ENCODE measurements around the gene PACRG.

PACRG gene

GRCh38 chr6:162999575-163000285 lies 272.0 kb downstream of the PACRG start:
- Histone ChIP-seq H3K27me3 (ENCODE audit: insufficient read depth, low read length) (no peaks in the 10 kb centered on the region), H3K27ac (ENCODE audit: low read depth, low read length) (no peak overlapping the region), H3K79me1 (ENCODE audit: low read length) (no peaks in the 10 kb centered on the region), H3K4me3 (ENCODE audit: low read depth, low read length) (no peak overlapping the region), H3K14ac (ENCODE audit: low read length) (no peak overlapping the region), H2AK5ac (ENCODE audit: low read length) (no peak overlapping the region), H3K4ac (ENCODE audit: low read depth, low read length) (no peak overlapping the region), H3K18ac (ENCODE audit: low read length) (no peak overlapping the region), H4K91ac (ENCODE audit: low read depth, low read length) (no peak overlapping the region), H3K4me1 (ENCODE audit: control insufficient read depth in 1 of 2, insufficient read depth in 2 of 2, low read length in 2 of 2) (no peaks in the 10 kb centered on the region), H2BK12ac (ENCODE audit: low read length) (no peak overlapping the region), H3K36me3 (ENCODE audit: control insufficient read depth in 1 of 2, insufficient read depth in 2 of 2, low read length in 2 of 2) (no peaks in the 10 kb centered on the region), H2BK5ac (ENCODE audit: low read depth, low read length, poor library complexity) (no peak overlapping the region), H4K8ac (ENCODE audit: low read depth, low read length) (no peak overlapping the region), H2AFZ (ENCODE audit: insufficient read depth, low read length, poor library complexity) (no peak overlapping the region), H3K9ac (ENCODE audit: low read length) (no peak overlapping the region), H2BK120ac (ENCODE audit: insufficient read depth, low read length, poor library complexity) (no peak overlapping the region), H4K12ac (ENCODE audit: low read depth, low read length) (peak overlapping the region; percentile 38), H3K4me2 (ENCODE audit: low read length) (no peak overlapping the region), H3K9me3 (ENCODE audit: insufficient read depth, low read depth, low read length) (no peaks in the 10 kb centered on the region), H3K79me2 (ENCODE audit: control insufficient read depth, insufficient read depth, low read length, poor library complexity) (no peaks in the 10 kb centered on the region), H3K23ac (ENCODE audit: low read length) (no peak overlapping the region)
- WGBS (ENCODE audit: extremely low coverage, insufficient coverage, insufficient read length): no CpG with 5 or more reads among the region's 5 CpGs
- DNase-seq: no peak

DNA sequence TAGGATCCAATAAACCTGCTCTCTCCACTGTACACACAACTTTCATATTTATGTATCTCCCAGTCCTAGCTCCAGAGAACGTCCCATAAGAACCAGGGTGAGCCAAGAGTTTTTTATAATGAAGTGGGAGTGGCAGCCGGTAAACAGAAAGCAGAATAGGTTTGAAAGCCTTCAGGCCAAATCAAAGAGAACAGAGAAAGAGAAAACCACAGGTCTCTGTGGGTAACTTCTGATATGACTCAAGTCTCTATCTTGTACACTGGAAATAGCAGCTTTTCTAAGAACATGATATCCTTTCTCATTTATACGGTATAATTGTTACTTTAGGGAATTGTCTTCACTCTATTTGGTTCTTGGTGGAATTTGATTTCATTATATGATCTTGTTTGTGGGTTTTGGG lies 273.6 kb downstream of the PACRG start:
- Histone ChIP-seq H3K4me3 (ENCODE audit: low read depth, low read length) (no peak overlapping the region), H3K9me3 (ENCODE audit: insufficient read depth, low read depth, low read length) (no peaks in the 10 kb centered on the region), H2BK120ac (ENCODE audit: insufficient read depth, low read length, poor library complexity) (no peak overlapping the region), H3K23ac (ENCODE audit: low read length) (no peak overlapping the region), H2AFZ (ENCODE audit: insufficient read depth, low read length, poor library complexity) (no peak overlapping the region), H3K27me3 (ENCODE audit: insufficient read depth, low read length) (no peaks in the 10 kb centered on the region), H2BK5ac (ENCODE audit: low read depth, low read length, poor library complexity) (no peak overlapping the region), H3K14ac (ENCODE audit: low read length) (no peak overlapping the region), H3K4me1 (ENCODE audit: control insufficient read depth in 1 of 2, insufficient read depth in 2 of 2, low read length in 2 of 2) (no peaks in the 10 kb centered on the region), H3K27ac (ENCODE audit: low read depth, low read length) (no peak overlapping the region), H3K79me2 (ENCODE audit: control insufficient read depth, insufficient read depth, low read length, poor library complexity) (no peaks in the 10 kb centered on the region), H3K9ac (ENCODE audit: low read length) (no peak overlapping the region), H4K91ac (ENCODE audit: low read depth, low read length) (no peak overlapping the region), H2BK12ac (ENCODE audit: low read length) (no peak overlapping the region), H3K79me1 (ENCODE audit: low read length) (no peaks in the 10 kb centered on the region), H3K4me2 (ENCODE audit: low read length) (no peak overlapping the region), H3K36me3 (ENCODE audit: control insufficient read depth in 1 of 2, insufficient read depth in 2 of 2, low read length in 2 of 2) (no peaks in the 10 kb centered on the region), H2AK5ac (ENCODE audit: low read length) (no peak overlapping the region), H4K12ac (ENCODE audit: low read depth, low read length) (no peak overlapping the region), H3K4ac (ENCODE audit: low read depth, low read length) (no peak overlapping the region), H4K8ac (ENCODE audit: low read depth, low read length) (no peak overlapping the region), H3K18ac (ENCODE audit: low read length) (no peak overlapping the region)
- no CpG with 5 or more reads among the region's 3 CpGs for WGBS (ENCODE audit: extremely low coverage, insufficient coverage, insufficient read length)
- DNase-seq: no peak

- H3K9me3 ChIP-seq (ENCODE audit: insufficient read depth, low read depth, low read length): peaks cover 1% of the 10 kb centered on the region
Measured at GRCh38 chr6:163008186-163008585, 280.4 kb downstream of the PACRG start.

GRCh38 chr6:163008626-163009025 lies 280.9 kb downstream of the PACRG start:
- Histone ChIP-seq H3K4ac (ENCODE audit: low read depth, low read length) (no peak overlapping the region), H3K4me3 (ENCODE audit: low read depth, low read length) (no peak overlapping the region), H2BK5ac (ENCODE audit: low read depth, low read length, poor library complexity) (no peak overlapping the region), H4K91ac (ENCODE audit: low read depth, low read length) (no peak overlapping the region), H2BK120ac (ENCODE audit: insufficient read depth, low read length, poor library complexity) (no peak overlapping the region), H3K9ac (ENCODE audit: low read length) (peak overlapping the region; percentile 53), H2AFZ (ENCODE audit: insufficient read depth, low read length, poor library complexity) (no peak overlapping the region), H3K79me2 (ENCODE audit: control insufficient read depth, insufficient read depth, low read length, poor library complexity) (no peaks in the 10 kb centered on the region), H2BK12ac (ENCODE audit: low read length) (no peak overlapping the region), H3K23ac (ENCODE audit: low read length) (no peak overlapping the region), H3K4me2 (ENCODE audit: low read length) (no peak overlapping the region), H3K9me3 (ENCODE audit: insufficient read depth, low read depth, low read length) (peaks cover 1% of the 10 kb centered on the region), H3K79me1 (ENCODE audit: low read length) (no peaks in the 10 kb centered on the region), H3K4me1 (ENCODE audit: control insufficient read depth in 1 of 2, insufficient read depth in 2 of 2, low read length in 2 of 2) (no peaks in the 10 kb centered on the region), H3K18ac (ENCODE audit: low read length) (no peak overlapping the region), H3K36me3 (ENCODE audit: control insufficient read depth in 1 of 2, insufficient read depth in 2 of 2, low read length in 2 of 2) (no peaks in the 10 kb centered on the region), H2AK5ac (ENCODE audit: low read length) (no peak overlapping the region), H3K14ac (ENCODE audit: low read length) (no peak overlapping the region), H4K8ac (ENCODE audit: low read depth, low read length) (no peak overlapping the region), H3K27me3 (ENCODE audit: insufficient read depth, low read length) (no peaks in the 10 kb centered on the region), H4K12ac (ENCODE audit: low read depth, low read length) (no peak overlapping the region), H3K27ac (ENCODE audit: low read depth, low read length) (no peak overlapping the region)
- WGBS (ENCODE audit: extremely low coverage, insufficient coverage, insufficient read length): no CpG with 5 or more reads among the region's 5 CpGs
- DNase-seq: no peak

More at GRCh38 chr6:163008186-163008585, 280.4 kb downstream of the PACRG start:
- H2BK120ac ChIP-seq (ENCODE audit: insufficient read depth, low read length, poor library complexity): no peak overlapping the region
- H3K23ac ChIP-seq (ENCODE audit: low read length): no peak overlapping the region
- no peak overlapping the region for H4K91ac ChIP-seq (ENCODE audit: low read depth, low read length)
- no peak overlapping the region for H4K8ac ChIP-seq (ENCODE audit: low read depth, low read length)
- no peaks in the 10 kb centered on the region for H3K79me1 ChIP-seq (ENCODE audit: low read length)
- DNase-seq: no peak
- no peak overlapping the region for H2AFZ ChIP-seq (ENCODE audit: insufficient read depth, low read length, poor library complexity)
- H2BK12ac ChIP-seq (ENCODE audit: low read length): no peak overlapping the region
- H3K4me1 ChIP-seq (ENCODE audit: control insufficient read depth in 1 of 2, insufficient read depth in 2 of 2, low read length in 2 of 2): no peaks in the 10 kb centered on the region
- no peak overlapping the region for H3K18ac ChIP-seq (ENCODE audit: low read length)
- H3K4me2 ChIP-seq (ENCODE audit: low read length): no peak overlapping the region
- H3K14ac ChIP-seq (ENCODE audit: low read length): no peak overlapping the region
- no peaks in the 10 kb centered on the region for H3K27me3 ChIP-seq (ENCODE audit: insufficient read depth, low read length)
- H2AK5ac ChIP-seq (ENCODE audit: low read length): no peak overlapping the region
- H3K27ac ChIP-seq (ENCODE audit: low read depth, low read length): no peak overlapping the region
- no peak overlapping the region for H3K4me3 ChIP-seq (ENCODE audit: low read depth, low read length)
- no peak overlapping the region for H3K9ac ChIP-seq (ENCODE audit: low read length)
- H3K36me3 ChIP-seq (ENCODE audit: control insufficient read depth in 1 of 2, insufficient read depth in 2 of 2, low read length in 2 of 2): no peaks in the 10 kb centered on the region
- no peaks in the 10 kb centered on the region for H3K79me2 ChIP-seq (ENCODE audit: control insufficient read depth, insufficient read depth, low read length, poor library complexity)
- no peak overlapping the region for H2BK5ac ChIP-seq (ENCODE audit: low read depth, low read length, poor library complexity)
- H3K4ac ChIP-seq (ENCODE audit: low read depth, low read length): no peak overlapping the region
- WGBS (ENCODE audit: extremely low coverage, insufficient coverage, insufficient read length): no CpG with 5 or more reads among the region's 6 CpGs
- H4K12ac ChIP-seq (ENCODE audit: low read depth, low read length): no peak overlapping the region
